H9 (cell line): ENCODE results near the gene STAB1. TPM values are rescaled to one million over a fixed set of nuclear protein-coding genes. Genes with fewer than 3 reads are reported as not detected.
A peak's percentile ranks its signal among the peaks of the same experiment; 100 is the strongest.

ENCODE experiments used
- DNase-seq: peaks from one replicate; pipeline ENCODE4 v3.0.0-alpha.2; 2017
- H2AFZ ChIP-seq: one replicate; pipeline ENCODE4 v1.6.1; 2013; ENCODE audit warnings: mild to moderate bottlenecking, low read length, control low read depth, moderate library complexity
- H2AK5ac ChIP-seq: 2 replicates; pipeline ENCODE4 v1.6.1; 2013; ENCODE audit warnings: low read length, control low read depth, mixed read lengths; ENCODE audit not compliant: insufficient read length
- H2BK120ac ChIP-seq: one replicate; pipeline ENCODE4 v1.6.1; 2013; ENCODE audit warnings: low read depth, mild to moderate bottlenecking, low read length, control low read depth, inconsistent platforms; ENCODE audit not compliant: poor library complexity, severe bottlenecking
- H2BK12ac ChIP-seq: 2 replicates; pipeline ENCODE4 v1.6.1; 2013; ENCODE audit warnings: low read length, control low read depth, mixed read lengths, low read depth; ENCODE audit not compliant: insufficient read length
- H2BK15ac ChIP-seq: 2 replicates; pipeline ENCODE4 v1.6.1; 2013; ENCODE audit warnings: low read depth, low read length, control low read depth
- H2BK20ac ChIP-seq: one replicate; pipeline ENCODE4 v1.6.1; 2013; ENCODE audit warnings: low read depth, mild to moderate bottlenecking, low read length, control low read depth, inconsistent platforms; ENCODE audit not compliant: poor library complexity, severe bottlenecking
- H2BK5ac ChIP-seq: 2 replicates; pipeline ENCODE4 v1.6.1; 2013; ENCODE audit warnings: low read length, control low read depth, mixed read lengths; ENCODE audit not compliant: insufficient read length
- H3K14ac ChIP-seq: 2 replicates; pipeline ENCODE4 v1.6.1; 2013; ENCODE audit warnings: low read length, control low read depth; ENCODE audit not compliant: insufficient read depth
- H3K18ac ChIP-seq: 2 replicates; pipeline ENCODE4 v1.6.1; 2013; ENCODE audit warnings: low read depth, mild to moderate bottlenecking, mixed read lengths, low read length, control low read depth; ENCODE audit not compliant: insufficient read length
- H3K23ac ChIP-seq: 2 replicates; pipeline ENCODE4 v1.6.1; 2013; ENCODE audit warnings: low read length, control low read depth, mixed read lengths, low read depth; ENCODE audit not compliant: insufficient read length
- H3K23me2 ChIP-seq: 2 replicates; pipeline ENCODE4 v1.6.1; 2013; ENCODE audit warnings: low read depth, mild to moderate bottlenecking, mixed read lengths, low read length, control low read depth; ENCODE audit not compliant: insufficient read length, poor library complexity, severe bottlenecking
- H3K27ac ChIP-seq: 2 replicates; pipeline ENCODE4 v1.5.1; 2013; ENCODE audit warnings: low read length, control low read depth, mixed read lengths, low read depth; ENCODE audit not compliant: insufficient read length
- H3K27me3 ChIP-seq: 2 replicates; pipeline ENCODE4 v1.6.1; 2013; ENCODE audit warnings: low read length, control low read depth, inconsistent platforms; ENCODE audit not compliant: insufficient read depth
- H3K4ac ChIP-seq: 2 replicates; pipeline ENCODE4 v1.6.1; 2013; ENCODE audit warnings: low read depth, mild to moderate bottlenecking, control low read depth, inconsistent platforms, low read length, moderate library complexity
- H3K4me1 ChIP-seq: 2 replicates; pipeline ENCODE4 v1.6.1; 2013; ENCODE audit warnings: low read length, control low read depth, inconsistent platforms; ENCODE audit not compliant: insufficient read depth
- H3K4me2 ChIP-seq: 2 replicates; pipeline ENCODE4 v1.6.1; 2013; ENCODE audit warnings: low read length, control low read depth, mixed read lengths; ENCODE audit not compliant: insufficient read length, insufficient read depth
- H3K56ac ChIP-seq: 2 replicates; pipeline ENCODE4 v1.6.1; 2013; ENCODE audit warnings: low read depth, mild to moderate bottlenecking, mixed read lengths, low read length, control low read depth; ENCODE audit not compliant: insufficient read length
- H3K79me1 ChIP-seq: 2 replicates; pipeline ENCODE4 v1.6.1; 2013; ENCODE audit warnings: low read depth, mild to moderate bottlenecking, moderate library complexity, low read length, control low read depth, inconsistent platforms; ENCODE audit not compliant: insufficient read depth, poor library complexity, severe bottlenecking
- H3K79me2 ChIP-seq: 2 replicates; pipeline ENCODE4 v1.6.1; 2013; ENCODE audit warnings: low read length, control low read depth, inconsistent platforms; ENCODE audit not compliant: insufficient read depth
- H3K9ac ChIP-seq: 2 replicates; pipeline ENCODE4 v1.6.1; 2013; ENCODE audit warnings: low read length, control low read depth, mixed read lengths; ENCODE audit not compliant: insufficient read length; ENCODE audit errors: extremely low read depth
- H3K9me3 ChIP-seq: one replicate; pipeline ENCODE4 v1.6.1; 2013; ENCODE audit warnings: low read depth, low read length, inconsistent platforms; ENCODE audit not compliant: control insufficient read depth
- H3T11ph ChIP-seq: one replicate; pipeline ENCODE4 v1.6.1; 2013; ENCODE audit warnings: mild to moderate bottlenecking, low read length, control low read depth, inconsistent platforms
- H4K20me1 ChIP-seq: one replicate; pipeline ENCODE4 v1.6.1; 2013; ENCODE audit not compliant: control insufficient read depth, insufficient read length, insufficient read depth
- H4K5ac ChIP-seq: 2 replicates; pipeline ENCODE4 v1.6.1; 2013; ENCODE audit warnings: low read depth, mild to moderate bottlenecking, mixed read lengths, low read length, control low read depth; ENCODE audit not compliant: insufficient read length
- H4K8ac ChIP-seq: replicated peaks from 2 replicates; pipeline ENCODE4 v1.6.1; 2013; ENCODE audit warnings: low read length, control low read depth, mixed read lengths, low read depth; ENCODE audit not compliant: insufficient read length
- H4K91ac ChIP-seq: 2 replicates; pipeline ENCODE4 v1.6.1; 2013; ENCODE audit warnings: low read depth, mild to moderate bottlenecking, moderate library complexity, mixed read lengths, low read length, control low read depth; ENCODE audit not compliant: insufficient read length
- H3K27ac Mint-ChIP-seq, 3 experiments: 2 replicates in 2 of 3; 3 replicates in 1 of 3; pipeline ENCODE4 v1.8.0; 2020 to 2021; ENCODE audit warnings: mixed read lengths in 3 of 3, mild to moderate bottlenecking in 1 of 3, moderate library complexity in 1 of 3
- H3K27me3 Mint-ChIP-seq: 2 replicates; pipeline ENCODE4 v1.8.0; 2021; ENCODE audit warnings: low read depth, mild to moderate bottlenecking, moderate library complexity, mixed read lengths
- H3K36me3 Mint-ChIP-seq, 3 experiments: 2 replicates in 2 of 3; 3 replicates in 1 of 3; pipeline ENCODE4 v1.8.0; 2020 to 2021; ENCODE audit warnings: low read depth in 3 of 3, mixed read lengths in 3 of 3; ENCODE audit not compliant: insufficient read depth in 1 of 3
- H3K4me1 Mint-ChIP-seq, 2 experiments: 2 replicates each; pipeline ENCODE4 v1.8.0; 2020; ENCODE audit warnings: mixed read lengths in 2 of 2
- H3K4me3 Mint-ChIP-seq, 2 experiments: 2 replicates in 1 of 2; 3 replicates in 1 of 2; pipeline ENCODE4 v1.8.0; 2020 to 2021; ENCODE audit warnings: mild to moderate bottlenecking in 2 of 2, mixed read lengths in 2 of 2, moderate library complexity in 1 of 2
- H3K9me3 Mint-ChIP-seq, 2 experiments: 2 replicates in 1 of 2; 3 replicates in 1 of 2; pipeline ENCODE4 v1.8.0; 2020; ENCODE audit warnings: mild to moderate bottlenecking in 2 of 2, mixed read lengths in 2 of 2, moderate library complexity in 1 of 2
- WGBS: extraction: QIAGEN DNeasy Blood & Tissue Kit; methylation state at CpG from one replicate; pipeline ENCODE4 v1.1.7; 2013; ENCODE audit warnings: missing lambda C conversion rate, low lambda C conversion rate, mixed read lengths; ENCODE audit not compliant: insufficient read length; ENCODE audit errors: extremely low coverage; 5-methylcytosine and 5-hydroxymethylcytosine counted together
- total RNA-seq: library from RNA; stranded (reverse); gene quantifications from 2 replicates; pipeline ENCODE4 v1.2.1, GENCODE V29; 2021
- TF ChIP-seq, protein P1 (sequence below): fragments of 200-600 bp; sonication (generic); conservative IDR thresholded peaks from 3 replicates; pipeline ENCODE4 v1.8.0; 2021; ENCODE audit warnings: antibody characterized with exemption, mild to moderate bottlenecking

The STAB1 gene
- total RNA-seq, 1 experiment from 2014 or later: 1.5 TPM

DNA sequence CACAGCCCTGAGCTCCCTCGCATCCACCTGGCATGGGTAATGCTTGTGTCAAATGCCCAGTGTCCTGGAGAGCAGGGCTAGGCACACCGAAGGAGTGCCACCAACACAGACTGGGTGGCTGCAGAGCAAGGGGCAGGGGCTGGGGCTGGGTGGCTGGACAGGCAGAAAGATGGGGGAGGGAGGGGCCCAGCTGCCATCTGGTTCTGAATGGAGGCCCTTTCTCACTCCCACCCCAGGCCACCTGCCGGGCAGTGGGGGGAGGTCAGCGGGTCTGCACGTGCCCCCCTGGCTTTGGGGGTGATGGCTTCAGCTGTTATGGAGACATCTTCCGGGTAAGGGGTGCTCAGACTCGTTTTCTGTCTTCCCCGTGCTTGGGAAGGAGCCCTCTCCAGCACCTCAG lies 17.0 kb downstream of the STAB1 start:
- Histone ChIP-seq H3K79me2 (no peaks in the 10 kb centered on the region), H4K8ac (no peak overlapping the region), H3K18ac (no peak overlapping the region), H2BK15ac (no peak overlapping the region), H2BK20ac (no peak overlapping the region), H2BK5ac (no peak overlapping the region), H3K4ac (no peak overlapping the region), H3K9ac (no peak overlapping the region), H2BK12ac (no peak overlapping the region), H3K56ac (no peak overlapping the region), H3K23me2 (no peaks in the 10 kb centered on the region), H3K27ac (no peak overlapping the region), H3K23ac (no peak overlapping the region), H2BK120ac (no peak overlapping the region), H4K91ac (no peak overlapping the region), H3K4me1 (no peaks in the 10 kb centered on the region), H2AFZ (no peak overlapping the region), H3K9me3 (no peaks in the 10 kb centered on the region), H2AK5ac (no peak overlapping the region), H3T11ph (no peak overlapping the region), H3K79me1 (no peaks in the 10 kb centered on the region), H4K20me1 (peaks cover 3% of the 10 kb centered on the region), H3K4me2 (no peak overlapping the region), H3K27me3 (no peaks in the 10 kb centered on the region), H3K14ac (peak overlapping the region; percentile 6; the same call in 1 of the 2 replicates), H4K5ac (no peak overlapping the region)
- WGBS: no CpG with 5 or more reads among the region's 8 CpGs
- Mint-ChIP-seq H3K36me3 (no peaks in the 10 kb centered on the region; a peak in 1 of 7 replicates), H3K9me3 (no peaks in the 10 kb centered on the region; a peak in 1 of 5 replicates), H3K27ac (no peak overlapping the region), H3K4me3 (no peak overlapping the region), H3K4me1 (peaks cover 6 to 7% of the 10 kb centered on the region in 2 experiments), H3K27me3 (peaks cover 2% of the 10 kb centered on the region)
- TF ChIP-seq, protein P1, sequence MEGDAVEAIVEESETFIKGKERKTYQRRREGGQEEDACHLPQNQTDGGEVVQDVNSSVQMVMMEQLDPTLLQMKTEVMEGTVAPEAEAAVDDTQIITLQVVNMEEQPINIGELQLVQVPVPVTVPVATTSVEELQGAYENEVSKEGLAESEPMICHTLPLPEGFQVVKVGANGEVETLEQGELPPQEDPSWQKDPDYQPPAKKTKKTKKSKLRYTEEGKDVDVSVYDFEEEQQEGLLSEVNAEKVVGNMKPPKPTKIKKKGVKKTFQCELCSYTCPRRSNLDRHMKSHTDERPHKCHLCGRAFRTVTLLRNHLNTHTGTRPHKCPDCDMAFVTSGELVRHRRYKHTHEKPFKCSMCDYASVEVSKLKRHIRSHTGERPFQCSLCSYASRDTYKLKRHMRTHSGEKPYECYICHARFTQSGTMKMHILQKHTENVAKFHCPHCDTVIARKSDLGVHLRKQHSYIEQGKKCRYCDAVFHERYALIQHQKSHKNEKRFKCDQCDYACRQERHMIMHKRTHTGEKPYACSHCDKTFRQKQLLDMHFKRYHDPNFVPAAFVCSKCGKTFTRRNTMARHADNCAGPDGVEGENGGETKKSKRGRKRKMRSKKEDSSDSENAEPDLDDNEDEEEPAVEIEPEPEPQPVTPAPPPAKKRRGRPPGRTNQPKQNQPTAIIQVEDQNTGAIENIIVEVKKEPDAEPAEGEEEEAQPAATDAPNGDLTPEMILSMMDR: no peak
- DNase-seq: no peak
